SH-SY5Y (cell line): Measurements from ENCODE around the gene ANKRD11.

Experiments used
- GATA2 ChIP-seq: IDR thresholded peaks from 2 replicates; pipeline ENCODE4 v1.6.1; 2011; ENCODE audit warnings: mild to moderate bottlenecking, low read depth, low read length
- GATA3 ChIP-seq: IDR thresholded peaks from 2 replicates; pipeline ENCODE4 v1.6.1; 2011; ENCODE audit warnings: low read depth, mild to moderate bottlenecking, low read length, moderate library complexity

DNA sequence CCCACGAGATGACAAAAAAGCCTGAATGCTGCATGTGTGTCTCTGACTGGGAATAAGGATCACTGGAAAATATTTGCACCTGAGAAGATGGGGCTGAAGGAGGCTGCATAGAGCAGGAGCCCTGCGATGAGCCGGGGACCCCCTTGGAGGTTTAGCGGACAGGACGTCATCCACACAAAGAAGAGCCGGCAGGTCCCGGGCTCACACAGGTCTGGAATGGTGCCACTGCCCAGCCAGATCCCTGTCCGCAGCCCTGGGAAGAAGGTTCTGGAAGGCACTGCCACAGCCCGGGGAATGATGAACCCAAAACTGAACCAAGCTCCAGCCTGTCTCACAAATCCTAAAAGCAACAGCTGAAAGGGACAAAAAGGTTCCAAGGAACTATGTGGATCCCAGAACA lies 101.8 kb downstream of the ANKRD11 start:
- TF ChIP-seq GATA2 (no peak), GATA3 (no peak)
